HG02884 (cell line): Measurements from ENCODE around the gene CTNNA3.
"Not testable (repeated sequence)": the region's sequence is repeated elsewhere in the genome, so short reads cannot be mapped to it uniquely, and the experiment has no call there.

Source experiments
- ATAC-seq: cut with Tn5 transposase; IDR thresholded peaks from one replicate; pipeline ENCODE4 v1.9.1; 2021; ENCODE audit warnings: mild to moderate bottlenecking, moderate library complexity; ENCODE audit not compliant: unreplicated experiment

CTNNA3 gene

GRCh38 chr10:67696029-67696428 lies at the start of gene CTNNA3:
Gene CTNNA3, minus strand, starts transcription at chr10:67696195.
- ATAC-seq = peak; percentile 72

DNA sequence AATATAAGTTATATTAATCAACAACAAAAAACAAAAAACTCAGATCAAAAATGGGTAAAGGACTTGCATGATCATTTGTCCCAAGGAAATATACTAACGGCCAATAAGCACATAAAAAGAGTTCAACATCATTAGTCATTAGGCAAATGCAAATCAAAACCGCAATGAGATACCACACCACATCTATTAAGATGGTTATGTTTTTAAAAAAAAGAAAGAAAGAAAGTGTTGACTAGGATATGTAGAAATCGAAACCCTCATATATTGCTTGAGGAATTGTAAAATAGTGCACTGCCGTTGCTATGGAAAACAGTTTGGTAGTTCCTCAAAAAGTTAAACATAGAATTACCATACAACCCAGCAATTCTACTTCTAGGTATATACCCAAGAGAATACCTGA lies 39.4 kb upstream of the CTNNA3 start:
- ATAC-seq = no peak

- no peak for ATAC-seq
Observed at GRCh38 chr10:67733511-67733910, 37.5 kb upstream of the CTNNA3 start.

DNA sequence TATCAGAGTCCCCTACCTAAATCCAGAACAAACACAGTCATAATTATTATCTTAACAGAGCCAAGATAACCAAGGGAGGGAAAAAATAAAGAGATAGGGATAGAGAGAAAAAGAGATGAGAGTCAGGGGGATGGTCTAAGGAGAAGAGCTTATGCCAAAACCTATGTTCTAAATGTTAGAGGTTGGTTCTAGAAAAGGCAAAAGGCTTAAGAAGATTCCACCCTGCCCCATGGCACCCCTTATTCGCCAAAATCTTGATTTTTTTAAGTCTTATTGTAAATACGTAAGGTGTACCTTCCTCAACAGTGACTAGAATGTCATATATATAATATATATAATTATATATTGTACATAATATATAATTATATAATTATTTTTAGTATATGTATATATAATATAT lies 29.6 kb upstream of the CTNNA3 start:
- ATAC-seq = no peak

DNA sequence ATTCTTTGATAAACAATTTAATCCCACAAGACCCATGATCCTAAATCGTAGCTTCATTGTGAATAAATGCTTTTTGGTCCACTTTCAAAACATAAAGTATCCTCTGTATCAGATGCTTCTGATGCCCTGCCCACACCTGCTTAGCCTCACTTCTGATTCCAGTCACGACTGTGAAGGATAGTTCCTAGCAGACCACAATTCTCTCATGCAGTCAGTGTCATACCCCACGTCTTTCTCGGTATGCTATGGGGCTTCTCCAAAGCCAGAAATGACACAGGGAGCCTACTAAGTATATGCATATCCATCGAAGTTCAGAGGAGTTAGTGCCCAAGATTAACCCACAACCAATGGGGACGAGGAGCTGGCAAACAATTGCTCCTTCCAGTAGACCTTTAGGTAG lies 27.6 kb upstream of the CTNNA3 start:
- ATAC-seq = no peak

GRCh38 chr10:67722113-67722512 lies 26.1 kb upstream of the CTNNA3 start:
- peak; percentile 92 for ATAC-seq

DNA sequence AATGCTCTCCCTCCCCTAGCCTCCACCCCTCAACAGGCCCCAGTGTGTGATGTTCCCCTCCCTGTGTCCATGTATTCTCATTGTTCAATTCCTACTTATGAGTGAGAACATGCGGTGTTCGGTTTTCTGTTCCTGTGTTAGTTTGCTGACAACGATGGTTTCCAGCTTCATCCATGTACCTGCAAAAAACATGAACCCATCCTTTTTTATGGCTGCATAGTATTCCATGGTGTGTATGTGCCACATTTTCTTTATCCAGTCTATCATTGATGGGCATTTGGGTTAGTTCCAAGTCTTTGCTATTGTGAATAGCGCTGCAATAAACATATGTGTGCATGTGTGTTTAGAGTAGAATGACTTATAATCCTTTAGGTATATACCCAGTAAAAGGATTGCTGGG lies 20.5 kb upstream of the CTNNA3 start:
- not testable (repeated sequence) for ATAC-seq

DNA sequence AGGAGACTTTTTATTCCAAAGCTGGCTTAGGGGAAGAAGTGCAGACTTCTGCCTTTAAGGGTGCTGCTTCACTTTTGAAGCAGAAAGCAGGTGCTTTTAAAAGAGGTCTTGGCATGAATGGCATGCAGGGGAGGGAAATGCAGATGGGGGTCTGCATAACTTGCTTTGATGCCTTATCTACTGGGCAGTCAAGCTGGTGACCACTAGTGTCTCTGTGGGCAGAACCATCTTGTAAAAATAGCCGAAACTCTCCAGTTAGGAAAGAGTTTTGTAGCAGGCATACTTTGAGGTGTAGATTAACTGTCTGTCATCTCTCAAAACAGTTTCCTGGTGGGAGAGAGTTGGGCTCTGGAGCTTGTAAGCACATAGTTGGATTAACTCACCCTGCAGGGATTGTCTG lies 9.9 kb upstream of the CTNNA3 start:
- ATAC-seq = no peak

DNA sequence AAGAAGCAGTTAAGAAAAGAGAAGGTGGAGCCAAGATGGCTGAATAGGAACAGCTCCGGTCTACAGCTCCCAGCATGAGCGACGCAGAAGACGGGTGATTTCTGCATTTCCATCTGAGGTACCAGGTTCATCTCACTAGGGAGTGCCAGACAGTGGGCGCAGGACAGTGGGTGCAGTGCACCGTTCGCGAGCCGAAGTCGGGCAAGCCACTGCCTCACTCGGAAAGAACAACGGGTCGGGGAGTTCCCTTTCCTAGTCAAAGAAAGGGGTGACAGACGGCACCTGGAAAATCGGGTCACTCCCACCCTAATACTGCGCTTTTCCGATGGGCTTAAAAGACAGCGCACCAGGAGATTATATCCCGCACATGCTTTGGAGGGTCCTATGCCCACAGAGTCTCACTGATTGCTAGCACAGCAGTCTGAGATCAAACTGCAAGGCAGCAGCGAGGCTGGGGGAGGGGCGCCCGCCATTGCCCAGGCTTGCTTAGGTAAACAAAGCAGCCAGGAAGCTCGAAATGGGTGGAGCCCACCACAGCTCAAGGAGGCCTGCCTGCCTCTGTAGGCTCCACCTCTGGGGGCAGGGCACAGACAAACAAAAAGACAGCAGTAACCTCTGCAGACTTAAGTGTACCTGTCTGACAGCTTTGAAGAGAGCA lies 3.7 kb upstream of the CTNNA3 start:
- not testable (repeated sequence) for ATAC-seq

GRCh38 chr10:67698164-67698563 lies 2.2 kb upstream of the CTNNA3 start:
- ATAC-seq = no peak

DNA sequence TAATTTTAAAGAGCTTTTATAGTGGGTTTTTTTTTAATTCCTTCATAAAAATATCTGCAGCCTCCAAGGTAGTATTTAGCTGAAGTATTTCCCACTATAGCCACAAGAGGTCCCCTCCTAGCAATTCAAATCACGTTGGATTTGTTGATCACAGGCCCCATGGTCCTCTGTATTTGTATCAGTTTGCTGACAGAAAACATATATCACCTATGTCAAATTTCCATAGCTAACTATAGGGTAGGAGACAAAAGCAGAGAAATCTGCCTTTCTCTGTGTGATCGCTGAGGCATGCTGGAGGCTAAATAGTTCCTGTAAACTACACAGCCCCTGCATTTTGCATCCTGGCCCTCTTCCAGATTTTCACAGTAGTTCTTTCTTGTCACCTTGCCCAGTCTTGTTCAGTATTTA lies 1.7 kb upstream of the CTNNA3 start:
- ATAC-seq = peak; percentile 73

DNA sequence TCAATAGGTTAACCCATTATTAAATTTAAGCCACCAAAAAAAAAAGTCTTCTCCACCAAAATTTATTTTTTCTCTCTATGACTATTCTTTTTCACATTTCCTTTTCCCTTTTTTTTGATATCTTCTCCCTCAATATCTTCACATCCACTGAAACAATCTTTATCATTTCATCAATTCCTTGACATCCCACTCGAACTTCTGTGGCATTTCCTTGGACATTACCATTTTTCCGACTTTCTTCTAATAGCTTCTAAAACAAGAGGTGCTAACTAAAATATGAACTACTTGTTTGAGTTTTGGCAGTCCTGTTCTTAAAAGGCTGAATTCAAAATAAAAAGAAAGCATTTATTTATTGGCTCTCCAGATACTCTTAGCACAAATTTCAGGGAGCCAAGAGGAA lies 684 bp upstream of the CTNNA3 start:
- ATAC-seq = no peak

DNA sequence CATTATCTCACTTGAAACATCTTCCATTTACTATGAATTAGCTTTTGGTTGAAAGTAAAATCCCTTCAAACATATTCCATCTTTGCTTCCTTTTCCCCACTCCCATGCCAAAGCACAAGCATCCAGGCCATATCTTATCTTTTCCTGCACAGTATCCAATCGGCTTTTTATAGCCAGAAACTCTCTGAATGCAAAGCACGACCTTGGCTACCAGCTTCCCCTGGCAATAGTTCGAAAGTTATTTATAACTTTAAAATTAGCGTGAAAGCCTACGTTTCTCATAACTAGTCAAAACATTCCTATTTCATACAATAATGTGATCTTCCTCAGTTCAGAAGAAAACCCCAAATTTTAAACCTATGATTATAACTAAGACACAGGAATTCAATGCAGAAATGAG lies 440 bp downstream of the CTNNA3 start:
- peak; percentile 16 for ATAC-seq

- ATAC-seq = not testable (repeated sequence)
Observed at GRCh38 chr10:67691861-67692260, 4.1 kb downstream of the CTNNA3 start.

GRCh38 chr10:67690540-67690939 lies 5.5 kb downstream of the CTNNA3 start:
- not testable (repeated sequence) for ATAC-seq

GRCh38 chr10:67684140-67684539 lies 11.9 kb downstream of the CTNNA3 start:
- ATAC-seq = not testable (repeated sequence)

DNA sequence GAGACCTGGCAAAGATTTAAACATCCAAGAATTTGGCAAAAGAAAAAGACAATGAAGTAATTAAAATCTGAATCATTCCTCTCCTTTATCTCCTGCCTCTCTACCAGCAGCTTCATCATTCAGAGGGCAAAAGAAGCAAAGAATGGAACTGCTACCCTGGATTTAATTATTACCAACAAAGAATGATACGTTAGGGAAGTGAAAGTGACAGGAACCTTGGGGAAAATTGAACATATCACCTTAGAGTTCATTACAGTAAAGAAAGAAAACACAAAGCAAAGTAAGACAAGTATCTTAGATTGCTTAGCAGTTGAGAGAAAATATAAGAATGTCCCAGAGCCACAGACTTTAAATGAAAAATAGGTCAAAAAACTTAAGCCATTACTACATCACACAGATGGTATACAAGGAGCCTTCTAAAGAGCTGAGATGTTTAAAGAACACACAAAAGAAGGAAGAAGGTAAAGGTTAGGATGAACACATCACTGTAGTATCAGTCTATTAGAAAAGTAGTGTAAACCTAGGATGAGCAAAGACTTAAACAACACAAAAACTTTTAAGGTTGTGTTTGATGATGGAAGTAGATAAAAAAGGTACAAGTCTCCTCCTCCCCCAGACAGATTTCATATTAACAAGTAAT lies 17.5 kb downstream of the CTNNA3 start:
- ATAC-seq = no peak

DNA sequence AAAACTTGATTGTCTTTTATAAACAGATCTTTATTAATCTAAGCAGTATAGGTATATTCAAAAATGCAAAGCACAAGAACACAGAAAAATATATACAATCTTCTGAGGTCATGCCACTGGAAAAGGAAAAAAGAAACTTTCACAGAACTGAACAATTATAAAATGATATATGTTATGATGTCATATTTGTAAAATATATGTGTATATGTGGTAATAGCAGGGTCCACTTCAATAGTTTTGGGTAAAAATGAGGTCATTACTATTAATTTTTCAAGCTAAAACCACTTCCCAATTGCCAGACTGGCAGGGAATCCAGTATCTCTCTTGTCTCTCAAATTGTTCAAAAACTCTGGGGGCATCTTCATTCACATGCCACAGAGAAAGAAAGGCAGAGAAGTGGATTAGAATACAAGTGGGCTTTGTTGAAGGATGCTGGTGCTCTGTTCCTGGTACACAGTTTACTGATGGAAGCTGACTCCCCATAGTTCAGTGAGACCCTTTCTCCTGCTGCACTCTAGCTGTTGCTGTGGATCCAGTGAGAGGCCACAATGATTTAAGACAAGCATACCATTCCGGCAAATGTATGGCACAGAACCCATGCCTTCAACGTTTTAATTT lies 19.7 kb downstream of the CTNNA3 start:
- ATAC-seq = no peak

GRCh38 chr10:67670401-67670800 lies 25.6 kb downstream of the CTNNA3 start:
- ATAC-seq = no peak

DNA sequence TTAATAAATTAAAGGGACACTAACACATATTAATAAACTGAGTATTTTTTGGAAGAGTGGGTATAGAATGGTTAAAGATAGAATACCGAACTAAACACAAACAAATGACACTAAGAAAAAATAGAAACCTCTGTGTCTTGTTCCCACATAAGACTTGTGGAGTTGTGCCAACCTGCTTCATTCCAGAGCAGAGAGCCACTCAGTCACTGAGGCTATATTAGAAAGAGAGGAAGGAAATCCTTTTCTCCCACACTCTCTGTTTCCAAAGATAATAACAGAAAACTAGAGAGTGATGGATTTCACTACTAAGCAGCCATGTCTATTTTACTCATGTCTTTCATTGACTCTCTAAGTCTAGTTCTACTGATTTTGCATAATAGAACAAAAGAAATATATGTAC lies 26.0 kb downstream of the CTNNA3 start:
- no peak for ATAC-seq

- ATAC-seq = no peak
Observed at GRCh38 chr10:67668448-67668847, 27.5 kb downstream of the CTNNA3 start.

- no peak for ATAC-seq
Observed at GRCh38 chr10:67667035-67667425, 29.0 kb downstream of the CTNNA3 start.
